IMR-90 (cell line): ENCODE results near the gene PPARG. TPM values are rescaled to one million over a fixed set of nuclear protein-coding genes. Genes with fewer than 3 reads are reported as not detected.

Source experiments
- ATAC-seq: fragments of 200-7000 bp; cut with Tn5 transposase; 2 replicates; pipeline ENCODE4 v1.9.1; 2020; ENCODE audit warnings: low read depth, mild to moderate bottlenecking, moderate library complexity
- BruUV-seq: library from RNA; stranded (reverse); fragments of 400-500 nt; replicated peaks from 2 replicates; lab custom pipeline; 2021; lab: Mats Ljungman, UMichigan
- CTCF ChIA-PET: fragments of 300-600 bp; formaldehyde crosslinking; extraction: SDS; loops from one replicate; lab custom pipeline; 2021; ENCODE audit warnings: antibody characterized with exemption; lab: Yijun Ruan, JAX
- POLR2A ChIA-PET: fragments of 300-600 bp; sonication (Branson Sonifier 250); formaldehyde crosslinking; loops from one replicate; lab custom pipeline; 2022; ENCODE audit warnings: antibody characterized with exemption; ENCODE audit not compliant: unreplicated experiment; lab: Charles Lee
- DNase-seq: peaks from one replicate; pipeline ENCODE4 v3.0.0; 2013
- H2AFZ ChIP-seq: replicated peaks from 2 replicates; pipeline ENCODE3; 2013; ENCODE audit warnings: low read length, mild to moderate bottlenecking; ENCODE audit not compliant: poor library complexity
- H2AK5ac ChIP-seq: 2 replicates; pipeline ENCODE4 v1.6.1; 2013; ENCODE audit warnings: low read depth, low read length, inconsistent platforms
- H2AK9ac ChIP-seq: replicated peaks from 2 replicates; pipeline ENCODE3; 2013; ENCODE audit warnings: mild to moderate bottlenecking, low read depth, low read length, moderate library complexity; ENCODE audit not compliant: poor library complexity
- H2BK120ac ChIP-seq: 2 replicates; pipeline ENCODE4 v1.6.1; 2013; ENCODE audit warnings: low read depth, low read length, inconsistent platforms
- H2BK15ac ChIP-seq: 3 replicates; pipeline ENCODE4 v1.6.1; 2013; ENCODE audit warnings: low read depth, low read length, inconsistent platforms
- H2BK20ac ChIP-seq: 2 replicates; pipeline ENCODE4 v1.6.1; 2013; ENCODE audit warnings: low read depth, mild to moderate bottlenecking, inconsistent platforms, low read length, moderate library complexity
- H2BK5ac ChIP-seq: 2 replicates; pipeline ENCODE4 v1.6.1; 2013; ENCODE audit warnings: mild to moderate bottlenecking, low read depth, low read length, inconsistent platforms; ENCODE audit not compliant: poor library complexity, severe bottlenecking
- H3K14ac ChIP-seq: replicated peaks from 2 replicates; pipeline ENCODE4 v1.6.1; 2013; ENCODE audit warnings: low read depth, low read length, inconsistent platforms
- H3K18ac ChIP-seq: 2 replicates; pipeline ENCODE4 v1.6.1; 2013; ENCODE audit warnings: low read depth, low read length, control low read depth
- H3K23ac ChIP-seq: 2 replicates; pipeline ENCODE4 v1.6.1; 2013; ENCODE audit warnings: low read depth, low read length, inconsistent platforms
- H3K27ac ChIP-seq: 2 replicates; pipeline ENCODE4 v1.5.1; 2013; ENCODE audit warnings: mild to moderate bottlenecking, control low read depth, low read length; ENCODE audit not compliant: insufficient read depth
- H3K27me3 ChIP-seq: 2 replicates; pipeline ENCODE4 v1.6.1; 2013; ENCODE audit warnings: low read length; ENCODE audit not compliant: control insufficient read depth, insufficient read depth
- H3K36me3 ChIP-seq: 2 replicates; pipeline ENCODE4 v1.6.1; 2013; ENCODE audit warnings: low read length, mixed read lengths; ENCODE audit not compliant: control insufficient read depth, insufficient read depth
- H3K4ac ChIP-seq: 2 replicates; pipeline ENCODE4 v1.6.1; 2013; ENCODE audit warnings: low read depth, low read length, inconsistent platforms
- H3K4me1 ChIP-seq: 2 replicates; pipeline ENCODE4 v1.6.1; 2013; ENCODE audit warnings: low read length, mixed read lengths; ENCODE audit not compliant: control insufficient read depth, insufficient read depth
- H3K4me2 ChIP-seq: 2 replicates; pipeline ENCODE4 v1.6.1; 2013; ENCODE audit warnings: low read depth, mild to moderate bottlenecking, control low read depth, low read length, moderate library complexity
- H3K4me3 ChIP-seq: 2 replicates; pipeline ENCODE4 v1.5.1; 2013; ENCODE audit warnings: low read depth, mild to moderate bottlenecking, control low read depth, low read length, moderate library complexity; ENCODE audit not compliant: insufficient read depth
- H3K56ac ChIP-seq: 2 replicates; pipeline ENCODE4 v1.6.1; 2013; ENCODE audit warnings: low read length, inconsistent platforms; ENCODE audit not compliant: insufficient read depth; ENCODE audit errors: extremely low read depth
- H3K79me1 ChIP-seq, 2 experiments: 2 replicates each; pipeline ENCODE4 v1.6.1; 2013; ENCODE audit warnings: low read length in 2 of 2, inconsistent platforms in 1 of 2, low read depth in 1 of 2
- H3K9ac ChIP-seq: 2 replicates; pipeline ENCODE4 v1.6.1; 2013; ENCODE audit warnings: low read depth, low read length, control low read depth
- H3K9me1 ChIP-seq: 2 replicates; pipeline ENCODE4 v1.6.1; 2013; ENCODE audit warnings: low read length, inconsistent platforms; ENCODE audit not compliant: insufficient read depth
- H3K9me3 ChIP-seq: 2 replicates; pipeline ENCODE4 v1.6.1; 2013; ENCODE audit warnings: low read length; ENCODE audit not compliant: control insufficient read depth, insufficient read depth
- H4K20me1 ChIP-seq: 2 replicates; pipeline ENCODE4 v1.6.1; 2013; ENCODE audit warnings: low read length, inconsistent platforms; ENCODE audit not compliant: insufficient read depth
- H4K5ac ChIP-seq: 2 replicates; pipeline ENCODE4 v1.6.1; 2013; ENCODE audit warnings: mild to moderate bottlenecking, low read depth, low read length, control low read depth
- H4K8ac ChIP-seq, 2 experiments: 2 replicates each; pipeline ENCODE4 v1.6.1; 2013; ENCODE audit warnings: low read depth in 2 of 2, low read length in 2 of 2, control low read depth in 1 of 2, inconsistent platforms in 1 of 2
- H4K91ac ChIP-seq: 2 replicates; pipeline ENCODE4 v1.6.1; 2013; ENCODE audit warnings: low read depth, low read length, inconsistent platforms; ENCODE audit not compliant: insufficient read depth
- BHLHE40 ChIP-seq: fragments of 150-350 bp; IDR thresholded peaks from 2 replicates; pipeline ENCODE4 v1.6.1; 2016; ENCODE audit warnings: mild to moderate bottlenecking, low read depth, low read length
- CTCF ChIP-seq: conservative IDR thresholded peaks from 2 replicates; pipeline ENCODE4 v1.5.1; 2012; ENCODE audit warnings: mild to moderate bottlenecking, low read depth, low read length, improper control_type of control experiment
- SMC3 ChIP-seq: fragments of 150-350 bp; IDR thresholded peaks from 2 replicates; pipeline ENCODE4 v1.6.1; 2016; ENCODE audit warnings: low read depth, mild to moderate bottlenecking, antibody characterized with exemption, low read length, moderate library complexity
- WGBS, 2 experiments: methylation state at CpG; one replicate each; pipeline versions ENCODE4 v1.1.5 to v1.1.7; 2013; ENCODE audit warnings: missing lambda C conversion rate in 2 of 2; ENCODE audit not compliant: insufficient read length in 1 of 2; ENCODE audit errors: extremely low coverage in 2 of 2; 5-methylcytosine and 5-hydroxymethylcytosine counted together
- dilution Hi-C: fragments of 300-500 bp; cut with HindIII; formaldehyde crosslinking; loops from one replicate; pipeline ENCODE4 v1.14.3; 2018; ENCODE audit warnings: low sequenced_read_pairs; ENCODE audit not compliant: unreplicated experiment
- in situ Hi-C: fragments of 300-500 bp; cut with MboI; formaldehyde crosslinking; loops from 3 replicates; pipeline ENCODE4 v1.14.3; 2019; ENCODE audit warnings: low sequenced_read_pairs, inconsistent platforms, mixed read lengths
- intact Hi-C: fragments of 100-400 bp; cut with micrococcal nuclease; formaldehyde crosslinking; loops from 2 replicates; pipeline ENCODE4 v1.10.0; 2022
- polyA plus RNA-seq, 3 experiments: library from polyadenylated mRNA; depleted of rRNA; stranded (reverse); fragments of >200 nt; gene quantifications; 2 replicates each; pipeline ENCODE4 v1.2.3, GENCODE V29; 2012; ENCODE audit warnings: low replicate concordance in 1 of 3
- total RNA-seq: library from RNA; depleted of rRNA; stranded (reverse); fragments of >200 nt; gene quantifications from 2 replicates; pipeline ENCODE4 v1.2.3, GENCODE V29; 2012

The PPARG gene
- total and polyA plus RNA-seq, 2 of the 4 experiments (the other 2 are of a cell fraction), result 11.2 to 23.8 TPM

GRCh38 chr3:12313519-12313918 lies 24.6 kb downstream of the PPARG start:
- Histone ChIP-seq H3K14ac (no peak overlapping the region), H4K5ac (no peak overlapping the region), H2AFZ (no peak overlapping the region), H3K9me1 (peaks cover 2% of the 10 kb centered on the region; the same call in 1 of the 2 replicates), H3K23ac (no peak overlapping the region), H2AK5ac (no peak overlapping the region), H3K4me3 (no peak overlapping the region), H3K4me2 (no peak overlapping the region), H3K9me3 (no peaks in the 10 kb centered on the region), H3K27me3 (no peaks in the 10 kb centered on the region), H2BK20ac (no peak overlapping the region), H3K4ac (no peak overlapping the region), H3K9ac (no peak overlapping the region), H3K18ac (no peak overlapping the region), H2BK120ac (no peak overlapping the region), H2BK15ac (no peak overlapping the region), H3K79me1 (peaks cover 12 to 15% of the 10 kb centered on the region in 2 experiments), H2BK5ac (no peak overlapping the region), H3K4me1 (peaks cover 5% of the 10 kb centered on the region; the same call in 1 of the 2 replicates), H2AK9ac (no peak overlapping the region), H4K20me1 (no peaks in the 10 kb centered on the region), H3K36me3 (no peaks in the 10 kb centered on the region), H3K27ac (no peak overlapping the region), H4K8ac (no peak overlapping the region), H4K91ac (no peak overlapping the region), H3K56ac (no peak overlapping the region)
- WGBS, 2 experiments, result no CpG with 5 or more reads among the region's 2 CpGs
- intact Hi-C loops, result no loop called here
- ChIA-PET POLR2A (interaction anchor here (0.7 kb wide), 1 partner anchor 10 kb away, joined by 6 read pairs; no protein-coding TSS in a partner anchor), CTCF (no interaction called here)
- ATAC-seq, result no peak
- no peak for DNase-seq
- TF ChIP-seq CTCF (no peak), SMC3 (no peak), BHLHE40 (no peak)
- in situ Hi-C loops, result no loop called here
- BruUV-seq, result no TSS peak
- dilution Hi-C loops, result no loop called here
